ENCODE measurements around the gene NOTCH1.

- TF ChIP-seq EZH2 (optimal IDR thresholded peaks at IDR 0.05; ENCODE audit: low read depth, low read length) (no peak), CTCF (IDR thresholded peaks at IDR 0.05; ENCODE audit: low read length) (no peak), EZH2phosphoT487 (IDR thresholded peaks at IDR 0.05; ENCODE audit: low read length) (no peak)
These were observed 11.2 kb upstream of the NOTCH1 start for GRCh38 chr9:136557036-136557435.
